NCI-H82 treated with DMSO at 0.1 percent for 48 hours (cell line): ENCODE results near the gene DOCK2.
"Not testable (repeated sequence)": the region's sequence is repeated elsewhere in the genome, so short reads cannot be mapped to it uniquely, and the experiment has no call there.

Experiments used
- DNase-seq: peaks from one replicate; lab custom pipeline; 2025; ENCODE audit not compliant: unreplicated experiment; lab: John Stamatoyannopoulos, UW

DOCK2 gene

GRCh38 chr5:169933616-169934015 is 296.5 kb downstream of the DOCK2 start:
- no peak for DNase-seq

- DNase-seq: no peak
Measured at GRCh38 chr5:169934990-169935389, 297.9 kb downstream of the DOCK2 start.

- no peak for DNase-seq
Measured at GRCh38 chr5:169935762-169936161, 298.7 kb downstream of the DOCK2 start.

DNA sequence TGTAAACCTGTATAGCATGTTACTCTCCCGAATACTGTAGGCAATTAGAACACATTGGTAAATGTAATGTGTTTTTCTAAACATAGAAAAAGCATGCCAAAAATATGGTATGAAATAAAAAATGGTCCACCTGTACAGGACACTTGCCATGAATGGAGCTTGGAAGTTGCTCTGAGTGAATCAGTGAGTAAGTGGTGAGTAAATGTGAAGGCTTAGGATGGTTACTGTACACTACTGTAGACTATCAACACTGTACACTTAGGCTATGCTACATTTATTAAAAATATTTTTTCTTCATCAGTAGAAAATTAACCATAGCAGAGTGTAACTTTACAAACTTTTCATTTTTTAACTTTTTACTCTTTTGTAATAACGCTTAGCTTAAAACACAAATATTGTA is 301.4 kb downstream of the DOCK2 start:
- no peak for DNase-seq

GRCh38 chr5:169939731-169940130 is 302.7 kb downstream of the DOCK2 start:
- no peak for DNase-seq

DNA sequence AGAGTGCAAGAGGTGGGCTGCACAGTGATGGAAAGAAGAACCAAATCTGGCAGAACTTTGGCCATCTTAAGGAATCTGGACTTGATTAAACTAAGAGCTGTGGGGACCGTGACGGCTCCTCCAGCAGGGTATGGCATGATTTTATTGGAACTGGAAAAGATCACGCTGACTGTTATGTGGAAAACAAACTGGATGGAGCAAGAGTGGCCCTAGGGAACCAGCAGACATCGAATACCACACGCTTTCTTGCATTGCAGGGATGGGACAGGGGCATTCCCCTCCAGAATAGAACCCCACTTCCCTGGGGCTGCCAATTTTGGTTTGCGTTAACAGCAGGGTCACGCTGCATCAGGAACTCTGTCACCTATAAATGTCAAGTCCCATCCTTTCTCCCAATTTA is 304.5 kb downstream of the DOCK2 start:
- no peak for DNase-seq

- no peak for DNase-seq
Measured at GRCh38 chr5:169942181-169942580, 305.1 kb downstream of the DOCK2 start.

GRCh38 chr5:169943026-169943425 is 306.0 kb downstream of the DOCK2 start:
- no peak for DNase-seq

DNA sequence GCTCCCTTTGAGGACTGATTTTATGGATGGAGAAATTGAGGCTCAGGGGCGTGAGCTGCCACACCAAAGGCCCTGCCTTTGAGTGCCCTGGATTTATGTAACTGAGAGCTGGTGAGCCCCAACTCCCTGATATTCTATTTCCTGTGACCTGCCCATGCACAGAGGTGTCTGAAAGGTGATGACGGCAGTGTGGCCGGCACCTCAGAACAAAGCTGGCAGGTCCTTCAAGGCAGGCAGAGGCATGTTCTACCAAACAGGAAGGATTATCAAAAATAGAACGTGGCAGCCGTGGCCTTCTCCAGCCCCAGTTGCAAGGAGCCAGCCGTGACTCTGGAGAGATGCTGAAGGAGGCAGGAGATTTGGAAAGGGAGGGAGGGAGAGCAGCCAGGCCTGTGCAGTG is 307.0 kb downstream of the DOCK2 start:
- no peak for DNase-seq

GRCh38 chr5:169944922-169945680 is 308.0 kb downstream of the DOCK2 start:
- DNase-seq: no peak

GRCh38 chr5:169945831-169946261 is 308.8 kb downstream of the DOCK2 start:
- no peak for DNase-seq

DNA sequence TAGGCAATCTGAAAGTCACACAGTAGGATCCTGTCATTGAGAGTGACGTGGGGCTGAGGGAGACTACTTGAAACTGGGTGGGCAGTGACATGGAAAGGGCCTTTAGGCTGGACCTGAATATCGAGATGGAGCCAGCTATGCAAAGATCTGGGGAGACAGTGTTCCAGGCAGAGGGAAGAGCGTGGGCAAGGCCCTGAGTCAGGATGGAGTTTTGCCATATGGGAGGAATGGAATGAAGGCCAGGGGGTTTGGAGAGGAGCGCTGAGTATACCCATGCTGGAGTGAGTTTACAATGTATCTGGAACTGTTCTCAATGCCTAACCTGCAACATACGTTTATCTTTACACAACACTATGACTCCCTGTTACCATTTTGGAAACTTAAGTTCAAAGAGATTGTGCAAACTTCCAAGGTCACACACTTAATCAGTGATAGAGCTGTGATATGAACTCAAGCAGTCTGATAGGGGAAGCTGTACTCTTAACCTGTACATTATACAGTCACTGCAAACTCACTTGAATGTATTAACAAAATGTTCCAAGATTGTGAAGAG is 309.7 kb downstream of the DOCK2 start:
- DNase-seq: no peak

GRCh38 chr5:169950333-169950732 is 313.3 kb downstream of the DOCK2 start:
- DNase-seq: no peak

GRCh38 chr5:169953196-169953595 is 316.1 kb downstream of the DOCK2 start:
- not testable (repeated sequence) for DNase-seq

- no peak for DNase-seq
Measured at GRCh38 chr5:169954786-169955185, 317.7 kb downstream of the DOCK2 start.

- no peak for DNase-seq
Measured at GRCh38 chr5:169956126-169956525, 319.1 kb downstream of the DOCK2 start.

DNA sequence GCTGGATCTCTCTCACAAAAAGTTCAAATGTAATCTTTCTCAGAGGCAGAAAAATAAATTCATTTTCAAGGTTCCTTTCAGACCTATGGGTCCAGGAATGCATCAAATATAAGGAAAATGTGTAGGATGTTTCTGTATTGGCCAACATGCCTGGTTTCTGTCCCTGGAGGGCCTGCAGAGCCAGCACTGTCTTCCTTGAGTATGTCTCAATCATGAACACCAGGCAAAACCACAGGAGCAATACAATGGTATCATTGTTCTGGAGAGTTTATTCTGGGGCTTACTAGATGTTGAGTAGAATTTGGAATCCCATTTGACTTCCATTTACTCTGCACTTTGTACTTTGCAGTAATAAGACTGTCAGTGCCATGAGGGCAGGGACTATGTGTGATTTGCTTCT is 319.7 kb downstream of the DOCK2 start:
- no peak for DNase-seq

DNA sequence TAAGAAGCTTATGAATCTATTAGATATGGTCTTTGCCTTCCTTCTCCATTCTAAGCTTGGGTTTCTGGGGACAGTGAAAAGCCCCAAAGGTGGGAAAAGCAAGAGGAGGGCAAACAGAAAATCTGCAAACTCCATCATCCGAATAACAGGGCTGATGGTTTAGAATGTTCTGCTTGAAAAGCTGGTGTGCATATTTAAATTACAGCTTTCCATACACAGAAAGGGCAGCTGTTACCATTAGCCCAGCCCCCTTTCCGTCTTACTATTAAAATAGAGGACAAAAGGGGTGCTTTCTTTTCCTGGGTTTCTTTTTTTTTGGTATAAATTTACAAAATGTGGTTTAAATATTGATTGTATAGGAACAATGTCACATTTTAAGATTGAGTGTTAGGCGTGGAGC is 321.2 kb downstream of the DOCK2 start:
- DNase-seq: no peak

DNA sequence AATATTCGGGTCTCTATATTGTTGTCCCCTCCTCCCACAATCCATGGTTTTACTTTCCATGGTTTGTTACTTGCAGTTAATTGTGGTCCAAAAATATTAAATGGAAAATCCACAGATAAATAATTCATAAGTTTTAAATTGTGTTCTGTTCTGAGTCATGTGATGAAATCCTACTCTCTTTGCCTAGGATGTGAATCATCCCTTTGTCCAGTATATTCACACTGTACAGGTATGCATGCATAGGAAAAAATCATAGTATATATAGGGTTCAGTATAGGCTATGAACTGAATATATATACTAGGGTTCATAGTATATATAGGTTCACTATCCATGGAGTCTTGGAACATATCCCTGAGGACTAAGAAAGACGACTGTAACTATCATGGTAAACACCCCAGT is 323.6 kb downstream of the DOCK2 start:
- DNase-seq: no peak

DNA sequence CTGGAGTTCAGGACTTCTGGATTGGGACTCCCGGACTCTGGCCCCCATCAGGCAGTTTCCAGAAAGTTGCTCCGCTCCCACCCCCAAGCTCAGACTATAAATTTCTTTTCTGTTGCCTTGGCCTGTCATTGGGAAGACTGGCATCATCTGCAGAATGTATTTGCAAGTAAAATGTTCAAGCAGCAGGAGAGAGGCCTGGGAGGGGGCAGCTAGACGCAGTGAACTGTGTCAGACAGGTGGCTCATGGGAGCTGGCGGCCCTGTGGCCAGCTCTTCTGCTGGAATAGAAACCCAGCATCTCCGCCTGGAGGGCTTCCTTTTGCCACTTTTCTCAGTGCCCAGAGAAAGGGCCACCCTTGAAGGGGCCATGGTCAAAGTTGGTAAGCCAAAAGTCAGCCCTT is 327.2 kb downstream of the DOCK2 start:
- no peak for DNase-seq

DNA sequence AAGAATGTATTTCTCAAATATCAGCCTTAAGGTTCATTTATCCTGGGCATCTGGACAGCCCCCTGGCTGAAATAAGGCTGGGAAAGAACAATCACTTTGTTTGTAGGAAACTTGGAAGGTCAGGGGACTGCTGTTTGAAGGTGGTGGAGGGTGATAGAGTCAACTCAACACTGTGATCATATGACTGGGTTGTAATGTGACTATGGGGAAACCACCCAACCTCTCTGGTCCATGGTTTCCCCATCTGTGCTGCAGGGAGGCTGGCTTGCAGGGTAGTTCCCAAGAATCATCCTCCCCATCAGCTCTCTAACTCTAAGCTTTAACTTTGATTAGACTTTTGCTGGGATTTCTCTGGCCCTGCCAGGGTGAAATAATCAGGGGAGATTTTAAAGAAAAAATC is 333.3 kb downstream of the DOCK2 start:
- no peak for DNase-seq

- no peak for DNase-seq
Measured at GRCh38 chr5:169970911-169971765, 334.1 kb downstream of the DOCK2 start.
